Muscle of arm (tissue), 12 donors: Measurements from ENCODE around the gene IFI27L2. TPM values are rescaled to one million over a fixed set of nuclear protein-coding genes. Genes with fewer than 3 reads are reported as not detected.

ENCODE experiments used
- DNase-seq: peaks from one replicate; pipeline ENCODE4 v3.0.0-alpha.2; 2013
- polyA plus RNA-seq, 12 donors: library from polyadenylated mRNA; unstranded; fragments of 120-200 nt; gene quantifications; one replicate each; pipeline ENCODE4 v1.2.1, GENCODE V29; 2013; ENCODE audit not compliant: insufficient read length in 12 of 12

The IFI27L2 gene
- polyA plus RNA-seq, 12 donors: 7.6 to 29.5 (median 12.5) TPM; not detected in 1

DNA sequence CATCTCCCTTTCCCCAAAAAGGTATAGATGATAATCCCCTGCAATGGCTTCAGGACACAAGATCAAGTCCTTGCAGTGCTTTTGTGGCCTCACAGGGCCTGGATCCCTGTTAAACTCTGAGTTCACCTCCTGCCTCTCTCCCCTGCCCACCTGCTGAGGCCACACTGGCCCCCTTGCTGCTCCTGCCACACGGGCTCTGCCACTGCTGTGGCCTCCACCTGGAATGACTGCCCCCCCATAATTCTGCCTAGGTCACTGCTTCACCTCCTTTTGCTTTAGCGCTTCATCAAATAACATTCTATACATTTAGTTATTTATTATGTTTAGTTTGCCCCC is 19.5 kb downstream of the IFI27L2 start:
- no peak for DNase-seq

DNA sequence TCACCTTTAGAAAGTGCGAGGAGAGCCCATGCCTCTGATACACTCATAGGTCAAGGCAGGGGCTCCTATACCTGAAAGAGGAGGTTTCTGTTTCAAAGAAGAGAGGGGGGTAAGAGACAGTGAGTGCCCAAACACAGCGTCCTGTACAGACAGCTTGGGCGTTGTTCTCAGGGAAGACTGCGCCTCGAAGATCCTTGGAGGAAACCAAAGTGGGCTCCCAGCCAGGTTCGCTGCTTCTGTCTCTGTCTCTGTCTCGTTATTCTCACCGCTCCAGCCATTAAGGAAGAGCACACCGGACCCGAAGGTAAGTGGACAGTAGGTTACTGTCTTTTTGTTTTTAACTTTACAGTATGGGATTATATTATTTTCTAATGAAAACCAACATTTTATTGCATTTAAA is 24.7 kb downstream of the IFI27L2 start:
- no peak for DNase-seq

DNA sequence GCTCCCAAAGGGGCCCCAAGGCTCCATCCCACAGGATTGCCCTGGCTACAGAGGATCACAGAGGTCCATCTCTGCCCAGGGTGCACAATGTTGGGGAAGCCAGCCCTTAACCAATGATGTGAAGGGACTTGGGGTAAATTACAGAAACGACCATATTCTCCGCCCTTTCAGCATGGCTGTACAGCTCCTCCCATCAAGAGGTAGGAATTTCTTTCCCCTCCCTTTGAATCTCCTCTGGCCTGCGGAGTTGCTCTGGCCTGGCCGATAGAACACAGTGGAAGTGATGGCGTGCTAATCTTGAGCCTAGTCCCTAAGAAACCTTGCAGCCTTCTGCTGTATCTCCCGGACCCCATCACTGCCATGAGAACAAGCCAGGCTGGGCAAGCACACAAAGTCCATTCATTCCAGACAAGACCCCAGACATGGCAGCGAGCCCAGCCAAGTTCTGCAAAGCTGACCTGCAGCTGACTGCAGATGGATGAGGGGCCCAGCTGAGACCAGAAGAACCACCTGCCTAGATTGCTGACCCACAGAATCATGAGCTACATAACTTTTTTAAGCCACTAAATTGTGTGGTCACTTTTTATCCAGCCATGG is 25.8 kb downstream of the IFI27L2 start:
- DNase-seq: no peak

DNA sequence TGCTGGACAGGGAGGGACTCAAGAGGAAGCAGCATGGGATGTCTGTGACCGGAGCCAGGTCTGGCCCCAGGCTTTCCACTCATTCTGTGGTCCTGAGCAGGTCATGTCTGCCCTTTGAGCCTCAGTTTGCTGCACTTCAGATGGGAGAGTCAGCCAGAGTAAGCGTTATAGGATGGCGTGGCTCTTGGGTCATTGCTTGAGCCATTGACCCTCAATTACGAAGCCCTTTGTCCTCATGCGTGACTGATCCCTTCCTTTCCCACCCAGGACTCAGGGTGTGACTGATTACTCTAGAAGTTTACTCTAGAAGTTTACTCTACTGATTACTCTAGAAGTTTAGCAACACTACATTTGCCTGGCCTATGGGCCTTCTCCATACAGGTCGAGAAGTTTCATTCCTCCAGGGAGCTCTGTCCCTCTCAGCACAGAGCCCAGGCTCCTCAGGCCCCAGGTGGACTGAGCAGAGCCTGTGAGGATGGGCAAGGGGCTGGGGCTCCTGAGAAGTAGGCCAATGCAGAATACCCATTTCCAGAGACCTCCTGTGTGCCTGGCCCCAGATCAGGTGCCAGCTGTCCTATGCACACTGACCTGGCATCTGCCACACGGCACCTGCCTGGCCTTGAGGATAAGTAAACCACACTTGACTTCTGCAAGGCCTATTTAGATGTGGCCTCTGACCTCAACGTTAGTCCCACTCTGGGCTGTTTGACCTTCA is 26.5 kb downstream of the IFI27L2 start:
- no peak for DNase-seq

DNA sequence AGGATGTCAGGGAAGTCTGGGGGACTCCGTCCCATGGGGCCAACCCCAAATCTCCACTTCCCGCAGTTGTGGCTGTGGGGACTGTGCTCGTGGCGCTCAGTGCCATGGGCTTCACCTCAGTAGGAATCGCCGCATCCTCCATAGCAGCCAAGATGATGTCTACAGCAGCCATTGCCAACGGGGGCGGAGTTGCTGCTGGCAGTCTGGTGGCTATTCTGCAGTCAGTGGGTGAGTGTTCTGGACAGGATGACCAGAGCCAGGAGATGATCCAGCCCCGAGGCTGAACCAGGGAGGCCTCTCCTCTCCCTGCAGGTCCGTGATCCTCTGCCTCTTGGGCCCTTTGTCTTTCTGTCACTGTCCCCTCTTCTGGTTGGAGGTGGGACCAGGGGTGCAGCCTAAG is 27.7 kb downstream of the IFI27L2 start:
- DNase-seq: no peak

DNA sequence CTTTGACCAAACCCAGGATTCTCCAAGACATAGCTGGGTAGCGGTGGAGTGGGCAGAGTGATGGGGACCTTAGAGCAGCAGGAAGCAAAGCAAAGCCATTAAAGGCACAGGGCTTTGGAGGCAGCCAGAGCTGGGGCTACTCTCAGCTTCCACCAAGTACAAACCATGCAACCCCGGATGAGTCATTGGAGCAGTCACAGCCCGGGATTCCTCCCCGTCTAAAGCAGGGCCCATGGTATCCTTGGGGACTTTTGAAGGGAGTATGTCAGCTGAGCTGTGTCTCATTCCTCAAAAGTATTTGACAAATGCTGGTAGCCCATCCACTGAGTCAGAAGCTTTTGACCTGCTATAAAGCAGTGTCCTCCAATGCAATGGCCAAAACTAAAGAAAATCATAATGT is 28.6 kb downstream of the IFI27L2 start:
- no peak for DNase-seq

DNA sequence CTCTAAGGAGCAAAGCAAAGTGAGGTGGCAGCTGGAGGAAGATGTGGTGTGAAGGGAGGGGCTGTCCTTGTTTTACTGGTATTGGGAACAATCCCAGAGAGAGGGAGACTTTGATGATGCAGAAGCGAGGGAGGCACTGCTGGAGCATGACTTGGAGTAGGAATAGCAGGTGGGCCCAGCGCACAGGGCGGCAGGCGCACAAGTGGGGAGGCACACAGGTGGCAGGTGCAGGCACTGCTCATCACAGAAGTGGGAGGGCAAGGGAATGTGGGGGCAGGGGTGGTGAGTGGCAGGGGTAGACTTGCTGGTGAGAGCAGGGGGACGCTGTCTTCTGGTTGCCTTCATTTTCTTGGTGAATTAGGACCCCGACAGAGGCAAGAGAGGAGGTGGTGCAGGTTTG is 30.4 kb downstream of the IFI27L2 start:
- DNase-seq: no peak

DNA sequence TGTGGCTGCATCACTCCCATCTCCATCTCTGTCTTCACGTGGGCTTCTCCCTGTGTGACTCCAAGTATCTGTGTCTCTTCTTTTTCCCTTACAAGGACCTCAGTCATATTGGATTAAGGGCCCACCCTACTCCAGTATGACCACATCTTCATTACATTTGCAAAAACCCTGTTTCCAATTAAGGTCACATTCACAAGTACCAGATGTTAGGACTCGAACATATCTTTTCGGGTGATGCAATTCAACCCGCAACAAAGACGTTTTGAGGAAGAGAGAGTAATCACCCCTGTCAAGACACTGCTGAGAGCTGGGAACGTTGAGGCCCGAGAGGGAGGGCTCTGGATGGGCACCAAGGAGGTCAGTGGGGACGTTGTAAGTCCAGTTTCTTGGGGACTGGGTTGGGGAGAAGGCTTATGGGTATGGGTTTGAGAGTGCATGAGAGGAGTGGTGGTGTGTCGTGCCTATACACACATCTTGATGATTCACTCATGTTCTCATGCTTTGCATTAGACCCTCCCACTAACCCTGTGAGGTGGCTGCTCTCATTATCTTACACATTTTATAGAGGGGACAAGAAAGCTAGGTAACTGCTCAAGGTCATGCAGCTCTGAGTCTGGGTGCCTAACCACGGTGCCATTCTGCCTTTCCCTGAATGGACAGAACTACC is 30.9 kb downstream of the IFI27L2 start:
- DNase-seq: no peak

DNA sequence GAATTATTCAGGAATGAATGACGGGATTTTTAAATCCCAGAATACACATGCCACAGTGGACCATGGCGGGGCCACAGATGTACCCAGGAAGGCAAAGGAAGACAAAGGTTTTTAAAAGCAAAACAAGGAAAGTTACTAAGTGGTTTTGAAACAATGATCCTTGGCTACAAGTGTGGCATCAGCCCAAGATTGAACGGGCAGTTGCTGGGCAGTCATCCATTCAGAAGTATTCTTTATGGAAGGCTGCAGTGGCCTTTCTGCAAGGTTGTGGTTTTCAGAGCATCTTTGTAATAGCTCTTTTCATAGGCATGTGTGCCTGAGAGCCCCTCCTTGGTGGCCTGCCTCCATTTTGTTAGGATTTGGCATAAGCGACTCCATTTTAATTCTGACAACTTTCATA is 32.3 kb downstream of the IFI27L2 start:
- no peak for DNase-seq

DNA sequence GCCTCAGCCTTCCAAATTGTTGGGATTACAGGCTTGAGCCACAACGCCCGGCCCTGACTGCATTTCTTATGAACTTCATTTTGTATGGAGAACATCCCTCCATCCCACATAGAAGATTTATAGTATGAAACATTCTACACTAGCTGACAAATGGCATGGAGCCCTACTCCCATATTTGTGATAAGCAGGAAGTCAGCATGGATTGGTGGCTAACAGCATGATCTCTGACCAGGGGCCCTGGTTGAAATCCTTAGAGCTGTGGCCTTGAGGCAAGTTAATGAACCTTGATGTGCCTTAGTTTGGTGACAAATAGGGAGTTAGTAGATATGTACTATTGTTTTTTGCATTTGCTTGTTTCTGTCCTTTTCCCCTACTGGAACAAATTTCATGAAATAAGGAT is 36.0 kb downstream of the IFI27L2 start:
- no peak for DNase-seq

DNA sequence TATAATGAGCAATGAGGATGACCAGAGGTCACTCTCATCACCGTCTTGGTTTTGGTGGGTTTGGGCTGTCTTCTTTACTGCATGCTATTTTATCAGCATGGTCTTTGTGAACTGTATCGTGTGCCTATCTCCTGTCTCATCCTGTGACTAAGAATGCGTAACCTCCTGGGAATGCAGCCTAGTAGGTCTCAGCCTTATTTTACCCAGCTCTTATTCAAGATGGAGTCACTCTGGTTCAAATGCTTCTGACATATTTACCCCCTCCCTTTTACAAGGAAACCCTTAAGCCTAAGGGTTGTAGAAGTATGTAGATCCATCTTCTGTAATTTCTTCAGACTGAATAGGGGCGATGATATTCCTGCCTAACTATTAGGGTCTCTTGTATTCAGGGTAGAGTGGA is 39.9 kb downstream of the IFI27L2 start:
- DNase-seq: no peak

DNA sequence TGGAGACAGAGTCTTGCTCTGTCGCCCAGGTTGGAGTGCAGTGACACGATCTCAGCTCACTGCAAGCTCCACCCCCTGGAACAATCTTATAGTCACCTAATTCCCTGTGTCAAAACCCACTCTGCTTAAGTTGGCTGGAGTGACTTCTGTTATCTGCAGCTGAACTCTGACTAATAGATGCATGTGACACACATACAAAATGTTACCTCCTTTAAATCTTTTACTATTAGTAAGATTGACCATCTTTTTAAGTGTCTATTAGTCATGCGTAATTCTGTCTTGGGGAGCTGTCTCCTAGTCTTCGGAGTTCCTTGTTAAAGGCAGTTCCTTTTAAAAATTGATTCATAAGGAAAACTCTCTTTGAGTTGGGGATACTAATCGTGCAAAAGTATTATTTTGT is 40.9 kb downstream of the IFI27L2 start:
- DNase-seq: no peak

DNA sequence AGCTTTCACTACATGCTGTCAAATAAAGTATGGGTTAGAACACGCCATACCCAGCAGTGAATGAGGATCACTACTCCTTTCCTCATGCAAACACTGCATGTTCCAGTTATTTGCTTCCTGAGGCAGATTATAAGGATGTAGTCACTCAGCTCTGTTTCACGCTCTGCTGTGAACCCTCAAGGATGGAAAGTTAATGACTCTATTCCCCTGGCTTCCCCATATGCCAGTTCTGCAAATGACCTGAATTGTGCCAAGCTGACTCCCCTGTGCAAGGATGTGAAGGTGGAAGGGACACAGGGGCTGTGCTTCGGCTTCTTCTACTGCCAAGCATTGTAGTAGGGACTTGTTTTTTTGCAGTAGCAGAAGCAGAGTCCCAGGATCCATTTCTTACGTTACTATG is 41.5 kb downstream of the IFI27L2 start:
- no peak for DNase-seq

DNA sequence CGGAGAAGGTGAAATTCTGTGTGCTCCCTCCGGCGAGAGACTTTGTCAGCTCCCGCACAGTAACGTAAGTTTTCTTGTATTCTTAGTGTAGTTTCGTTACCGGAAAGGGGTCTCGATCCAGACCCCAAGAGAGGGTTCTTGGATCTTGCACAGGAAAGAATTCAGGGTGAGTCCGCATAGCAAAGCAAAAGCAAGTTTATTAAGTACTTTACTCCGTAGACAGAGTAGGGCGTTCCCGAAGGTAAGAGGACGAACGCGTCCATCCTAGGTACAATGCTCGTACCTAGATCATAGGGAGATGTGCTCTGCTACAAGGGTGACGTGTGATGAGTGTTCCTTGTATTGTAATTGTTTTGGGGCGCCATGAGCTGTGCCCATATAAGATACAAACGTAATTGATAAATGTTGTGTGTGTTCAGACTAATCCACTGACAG is 48.0 kb downstream of the IFI27L2 start:
- no peak for DNase-seq

DNA sequence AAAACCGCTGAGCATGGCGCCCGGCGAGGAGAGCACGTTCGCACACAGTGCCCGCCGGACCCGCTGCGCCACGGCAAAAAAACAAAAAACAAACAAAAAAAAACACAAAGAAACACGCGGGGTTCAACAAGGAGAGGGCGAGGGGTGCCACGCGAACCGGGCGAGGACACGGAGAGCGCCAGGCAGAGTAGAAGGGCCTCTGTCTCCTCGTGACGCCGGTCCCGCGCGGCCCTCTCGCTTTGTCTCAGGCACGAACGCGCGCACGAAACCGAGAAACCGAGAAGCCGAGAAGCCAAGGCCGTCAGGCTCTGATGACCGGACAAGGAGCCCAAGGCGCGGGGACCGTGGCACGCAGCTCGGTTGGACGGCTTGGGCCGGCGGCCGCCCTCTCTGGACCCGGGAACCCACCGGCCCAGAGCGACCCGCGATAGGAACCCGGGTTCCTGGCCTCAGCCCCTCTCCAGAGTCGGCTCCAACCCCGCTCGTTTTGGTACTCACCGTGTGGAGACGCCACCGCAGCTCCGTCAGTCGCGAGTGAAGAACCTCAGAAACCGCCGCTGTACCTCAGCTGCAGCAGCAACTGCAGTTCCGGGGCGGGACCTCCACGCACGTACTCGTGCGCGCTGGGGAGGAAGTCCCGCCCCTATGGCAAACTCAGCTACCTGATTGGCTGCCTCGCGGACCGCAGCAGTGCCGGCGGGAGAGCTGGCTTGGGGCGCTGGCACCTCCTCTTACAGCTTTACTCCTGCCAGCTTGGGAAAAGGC is 48.6 kb downstream of the IFI27L2 start, which contains the start of the genes DDX24 and IFI27L1:
Gene DDX24, minus strand, starts transcription at position 582 of the 765 bp plus-strand sequence. CDS start 1,460 bp downstream, outside the sequence.
Gene IFI27L1, plus strand, starts transcription at position 690 of the 765 bp plus-strand sequence. CDS start 15,628 bp downstream, outside the sequence.
- DNase-seq: peak; percentile 96

DNA sequence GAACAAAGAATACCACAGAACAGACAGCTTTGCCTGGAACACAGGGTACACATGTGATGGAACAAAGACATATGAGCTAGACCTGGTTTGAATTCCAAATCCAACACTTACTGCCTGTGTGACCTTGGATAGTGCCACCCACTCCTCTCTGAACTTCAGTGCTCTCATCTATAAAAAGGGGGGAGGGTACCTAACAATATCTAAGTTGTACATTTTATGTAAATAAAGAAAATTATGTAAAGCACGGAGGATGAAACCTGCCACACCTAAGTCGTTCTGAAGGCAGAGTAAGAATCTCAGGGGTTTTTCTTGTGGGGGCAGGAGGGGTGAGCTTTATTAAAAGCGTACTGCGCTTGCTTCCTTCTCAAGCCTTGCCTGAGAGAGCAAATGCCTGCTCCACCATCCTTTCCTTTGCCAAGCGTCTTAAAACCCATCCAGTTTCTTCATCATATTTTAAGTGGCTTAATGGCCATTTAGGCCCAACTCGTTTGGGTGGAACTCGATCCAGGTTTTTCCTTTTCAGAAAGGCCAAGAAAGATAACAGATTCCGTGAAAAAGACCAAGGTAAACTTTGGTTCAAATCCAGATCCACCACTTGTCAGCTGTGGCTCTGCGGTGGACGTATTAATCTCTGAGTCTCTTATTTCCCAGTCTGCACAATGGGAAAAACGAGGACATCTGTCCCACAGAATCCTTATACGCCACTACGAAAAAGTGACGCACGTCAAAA is 49.3 kb downstream of the IFI27L2 start:
- DNase-seq: peak; percentile 56

DNA sequence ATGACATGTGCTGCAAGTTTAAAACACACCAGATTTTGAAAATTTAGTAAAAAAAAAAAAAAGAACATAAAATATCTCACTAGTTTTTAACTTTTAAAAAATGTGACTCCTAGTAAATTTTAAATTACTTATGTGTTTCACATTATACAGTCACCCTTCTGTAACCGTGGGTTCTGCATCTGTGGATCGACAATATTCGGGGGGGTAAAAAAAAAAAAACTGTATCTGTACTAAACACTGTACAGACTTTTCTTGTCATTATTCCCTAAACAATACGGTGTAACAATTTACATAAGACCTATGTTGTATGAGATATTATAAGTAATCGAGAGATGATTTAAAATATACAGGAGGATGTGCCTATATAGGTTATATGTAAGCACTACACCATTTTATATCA is 51.6 kb downstream of the IFI27L2 start:
- no peak for DNase-seq
